ENCODE data around the gene MATCAP1. TPM values are rescaled to one million over a fixed set of nuclear protein-coding genes. Genes with fewer than 3 reads are reported as not detected.

Gene MATCAP1
- total RNA-seq, 1 donor from 2014 or later = 5.8 TPM

GRCh38 chr16:67170949-67171649 lies 12.7 kb downstream of the MATCAP1 start:
- TF ChIP-seq, protein P1, sequence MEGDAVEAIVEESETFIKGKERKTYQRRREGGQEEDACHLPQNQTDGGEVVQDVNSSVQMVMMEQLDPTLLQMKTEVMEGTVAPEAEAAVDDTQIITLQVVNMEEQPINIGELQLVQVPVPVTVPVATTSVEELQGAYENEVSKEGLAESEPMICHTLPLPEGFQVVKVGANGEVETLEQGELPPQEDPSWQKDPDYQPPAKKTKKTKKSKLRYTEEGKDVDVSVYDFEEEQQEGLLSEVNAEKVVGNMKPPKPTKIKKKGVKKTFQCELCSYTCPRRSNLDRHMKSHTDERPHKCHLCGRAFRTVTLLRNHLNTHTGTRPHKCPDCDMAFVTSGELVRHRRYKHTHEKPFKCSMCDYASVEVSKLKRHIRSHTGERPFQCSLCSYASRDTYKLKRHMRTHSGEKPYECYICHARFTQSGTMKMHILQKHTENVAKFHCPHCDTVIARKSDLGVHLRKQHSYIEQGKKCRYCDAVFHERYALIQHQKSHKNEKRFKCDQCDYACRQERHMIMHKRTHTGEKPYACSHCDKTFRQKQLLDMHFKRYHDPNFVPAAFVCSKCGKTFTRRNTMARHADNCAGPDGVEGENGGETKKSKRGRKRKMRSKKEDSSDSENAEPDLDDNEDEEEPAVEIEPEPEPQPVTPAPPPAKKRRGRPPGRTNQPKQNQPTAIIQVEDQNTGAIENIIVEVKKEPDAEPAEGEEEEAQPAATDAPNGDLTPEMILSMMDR (IDR thresholded peaks at IDR 0.05; ENCODE audit: insufficient read depth, low read length, severe bottlenecking) = no peak
- H3K36me3 ChIP-seq (ENCODE audit: control insufficient read depth, insufficient read depth, low read length) = peaks cover 5% of the 10 kb centered on the region
- H3K27me3 ChIP-seq (ENCODE audit: control insufficient read depth, insufficient read depth, low read length) = peaks cover 2% of the 10 kb centered on the region
- FAIRE-seq = no peak
- no peak for DNase-seq (ENCODE audit: low read depth)
- peak overlapping the region; percentile 43 for H3K4me3 ChIP-seq (ENCODE audit: low read depth, low read length)

DNA sequence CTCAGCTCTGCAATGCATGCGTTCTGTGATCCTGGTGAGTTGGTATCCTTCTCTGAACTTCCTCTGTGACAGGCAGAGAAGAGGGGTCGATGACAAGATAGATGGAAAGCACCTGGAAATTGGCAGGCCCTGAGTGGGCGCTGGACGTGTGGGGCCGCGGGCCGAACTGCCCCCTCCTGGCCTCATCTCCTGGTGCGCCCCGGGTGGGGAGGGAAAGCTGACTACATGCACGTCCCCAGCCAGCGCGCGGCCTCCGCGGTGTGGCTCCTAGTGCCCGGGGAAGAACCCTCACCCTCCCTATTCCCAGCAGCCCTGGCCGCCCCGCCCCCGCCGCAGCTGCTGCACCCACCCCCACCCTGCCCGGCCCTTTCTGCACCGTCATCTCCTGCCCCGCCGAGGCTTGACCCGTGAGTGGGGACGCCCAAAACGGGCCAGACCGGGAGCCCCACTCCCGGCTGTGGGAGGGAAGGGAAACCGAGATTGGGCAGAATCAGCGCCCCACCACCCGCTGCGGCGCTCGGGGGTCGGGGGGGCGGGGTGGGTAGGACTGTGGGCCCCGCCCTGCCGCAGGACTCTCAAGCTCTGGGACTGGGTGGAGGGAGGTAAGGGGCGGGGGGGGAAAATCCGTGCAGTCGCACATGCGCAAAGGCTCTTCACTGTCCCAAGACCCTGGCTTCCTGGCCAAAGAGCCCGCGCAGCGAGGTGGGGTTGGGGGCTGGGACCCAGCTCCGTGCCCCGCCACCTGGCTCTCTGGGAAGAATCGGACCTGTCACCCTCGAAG lies 13.4 kb downstream of the MATCAP1 start, which contains the start of gene NOL3:
TSS of gene NOL3 (plus strand) at position 371 of the 781 bp plus-strand sequence.
- Histone ChIP-seq H3K27me3 (ENCODE audit: control insufficient read depth, insufficient read depth, low read length) (peaks cover 6% of the 10 kb centered on the region), H3K4me3 (ENCODE audit: low read depth, low read length) (peak within 1 kb of the TSS; percentile 43), H3K36me3 (ENCODE audit: control insufficient read depth, insufficient read depth, low read length) (peaks cover 5% of the 10 kb centered on the region)
- TF ChIP-seq, protein P1 (IDR thresholded peaks at IDR 0.05; ENCODE audit: insufficient read depth, low read length, severe bottlenecking) = no peak
- no peak for FAIRE-seq
- peak; percentile 59 for DNase-seq (ENCODE audit: low read depth)

GRCh38 chr16:67169642-67170167 lies 14.1 kb downstream of the MATCAP1 start:
- Histone ChIP-seq H3K27me3 (ENCODE audit: control insufficient read depth, insufficient read depth, low read length) (peaks cover 13% of the 10 kb centered on the region), H3K36me3 (ENCODE audit: control insufficient read depth, insufficient read depth, low read length) (no peaks in the 10 kb centered on the region), H3K4me3 (ENCODE audit: low read depth, low read length) (peak overlapping the region; percentile 43)
- DNase-seq (ENCODE audit: low read depth) (no peak), FAIRE-seq (no peak)
- TF ChIP-seq, protein P1 (IDR thresholded peaks at IDR 0.05; ENCODE audit: insufficient read depth, low read length, severe bottlenecking) = peak; percentile 71

- TF ChIP-seq, protein P1 (IDR thresholded peaks at IDR 0.05; ENCODE audit: insufficient read depth, low read length, severe bottlenecking) = no peak
- no peak for FAIRE-seq
- H3K27me3 ChIP-seq (ENCODE audit: control insufficient read depth, insufficient read depth, low read length) = peaks cover 14% of the 10 kb centered on the region
These were observed 14.7 kb downstream of the MATCAP1 start for GRCh38 chr16:67169011-67169451.

DNA sequence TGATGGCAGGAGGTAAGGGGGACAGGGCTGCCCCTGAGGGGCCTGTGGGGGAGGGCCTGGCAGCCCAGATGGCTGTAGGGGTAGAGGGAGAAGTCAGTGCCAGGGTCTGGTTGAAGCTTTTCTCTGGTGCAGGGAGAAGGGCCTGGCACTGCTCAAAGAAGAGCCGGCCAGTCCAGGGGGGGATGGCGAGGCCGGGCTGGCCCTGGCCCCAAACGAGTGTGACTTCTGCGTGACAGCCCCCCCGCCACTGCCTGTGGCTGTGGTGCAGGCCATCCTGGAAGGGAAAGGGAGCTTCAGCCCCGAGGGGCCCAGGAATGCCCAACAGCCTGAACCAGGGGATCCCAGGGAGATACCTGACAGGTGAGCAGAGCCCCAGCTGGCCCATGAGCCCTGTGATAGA lies 16.2 kb downstream of the MATCAP1 start:
- Histone ChIP-seq H3K36me3 (ENCODE audit: control insufficient read depth, insufficient read depth, low read length) (no peaks in the 10 kb centered on the region), H3K4me3 (ENCODE audit: low read depth, low read length) (no peak overlapping the region), H3K27me3 (ENCODE audit: control insufficient read depth, insufficient read depth, low read length) (peaks cover 14% of the 10 kb centered on the region)
- FAIRE-seq (no peak), DNase-seq (ENCODE audit: low read depth) (no peak)
- TF ChIP-seq, protein P1 (IDR thresholded peaks at IDR 0.05; ENCODE audit: insufficient read depth, low read length, severe bottlenecking) = no peak

More at GRCh38 chr16:67169011-67169451, 14.7 kb downstream of the MATCAP1 start:
- Histone ChIP-seq H3K4me3 (ENCODE audit: low read depth, low read length) (no peak overlapping the region), H3K36me3 (ENCODE audit: control insufficient read depth, insufficient read depth, low read length) (no peaks in the 10 kb centered on the region)
- DNase-seq (ENCODE audit: low read depth) = no peak
